ENCODE measurements around the gene NUBPL.

Gene NUBPL

DNA sequence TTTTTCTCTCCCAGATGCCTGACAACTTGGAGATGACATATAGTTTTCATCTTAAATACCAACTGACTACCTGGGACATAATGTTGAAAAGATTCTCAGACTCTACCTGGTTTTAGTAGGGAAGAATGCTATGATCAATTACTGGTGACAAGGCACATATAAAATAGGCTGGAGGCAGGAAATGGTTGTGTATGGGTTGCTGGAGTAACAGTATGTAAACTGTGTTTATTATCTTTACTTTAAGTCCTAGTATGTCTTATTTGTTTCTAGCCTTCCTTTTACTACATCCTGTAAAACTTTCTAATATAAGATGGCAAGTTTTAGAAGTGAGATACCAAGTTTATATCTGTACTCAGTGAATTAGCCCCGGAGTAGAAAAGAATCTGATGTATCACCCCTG lies 98.1 kb downstream of the NUBPL start:
- H3K4me3 ChIP-seq (replicated peaks; ENCODE audit: low read depth, low read length): no peak overlapping the region
- TF ChIP-seq, protein P1, sequence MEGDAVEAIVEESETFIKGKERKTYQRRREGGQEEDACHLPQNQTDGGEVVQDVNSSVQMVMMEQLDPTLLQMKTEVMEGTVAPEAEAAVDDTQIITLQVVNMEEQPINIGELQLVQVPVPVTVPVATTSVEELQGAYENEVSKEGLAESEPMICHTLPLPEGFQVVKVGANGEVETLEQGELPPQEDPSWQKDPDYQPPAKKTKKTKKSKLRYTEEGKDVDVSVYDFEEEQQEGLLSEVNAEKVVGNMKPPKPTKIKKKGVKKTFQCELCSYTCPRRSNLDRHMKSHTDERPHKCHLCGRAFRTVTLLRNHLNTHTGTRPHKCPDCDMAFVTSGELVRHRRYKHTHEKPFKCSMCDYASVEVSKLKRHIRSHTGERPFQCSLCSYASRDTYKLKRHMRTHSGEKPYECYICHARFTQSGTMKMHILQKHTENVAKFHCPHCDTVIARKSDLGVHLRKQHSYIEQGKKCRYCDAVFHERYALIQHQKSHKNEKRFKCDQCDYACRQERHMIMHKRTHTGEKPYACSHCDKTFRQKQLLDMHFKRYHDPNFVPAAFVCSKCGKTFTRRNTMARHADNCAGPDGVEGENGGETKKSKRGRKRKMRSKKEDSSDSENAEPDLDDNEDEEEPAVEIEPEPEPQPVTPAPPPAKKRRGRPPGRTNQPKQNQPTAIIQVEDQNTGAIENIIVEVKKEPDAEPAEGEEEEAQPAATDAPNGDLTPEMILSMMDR (IDR thresholded peaks at IDR 0.05; ENCODE audit: low read depth, low read length, missing control alignments): no peak
- no peak for DNase-seq (ENCODE audit: extremely low read depth, low read depth)

DNA sequence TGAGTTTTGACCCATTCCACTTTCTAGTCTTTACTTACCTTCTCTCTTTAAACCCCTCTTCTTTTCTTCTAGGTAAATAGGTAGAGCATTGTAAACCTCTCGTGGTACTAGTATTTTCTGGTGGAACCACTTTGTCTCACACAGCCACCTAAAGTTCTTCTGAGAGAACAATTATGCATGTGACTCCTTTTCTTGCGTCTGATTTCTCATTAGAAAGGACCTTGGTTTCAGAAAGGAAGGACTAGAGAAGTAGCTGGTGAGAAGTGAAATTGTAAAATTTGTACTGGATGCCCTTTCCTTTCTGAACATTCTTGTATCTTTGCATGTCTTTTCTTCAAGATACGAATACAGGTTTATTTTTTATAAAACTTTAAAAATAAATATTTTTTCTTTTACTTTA lies 99.0 kb downstream of the NUBPL start:
- TF ChIP-seq, protein P1 (IDR thresholded peaks at IDR 0.05; ENCODE audit: low read depth, low read length, missing control alignments): no peak
- no peak for DNase-seq (ENCODE audit: extremely low read depth, low read depth)
- no peak overlapping the region for H3K4me3 ChIP-seq (replicated peaks; ENCODE audit: low read depth, low read length)

DNA sequence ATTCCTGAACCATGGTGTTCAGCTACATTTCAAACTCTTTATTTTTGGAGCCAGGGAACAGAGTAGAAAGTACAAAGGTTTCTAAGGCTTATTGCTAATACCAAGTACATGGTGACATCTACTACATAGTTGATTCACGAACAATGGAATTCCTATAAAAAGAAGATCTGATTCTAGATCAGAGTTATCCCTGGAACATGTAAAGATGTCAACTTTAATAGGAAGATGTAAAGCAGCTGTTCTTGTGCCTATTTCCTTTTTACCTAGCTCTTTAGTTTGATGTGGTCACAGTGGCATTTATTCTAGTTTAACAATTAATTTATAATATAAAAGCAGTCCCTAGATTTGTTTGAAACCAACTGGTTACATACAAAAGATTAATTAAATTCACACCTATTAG lies 99.5 kb downstream of the NUBPL start:
- TF ChIP-seq, protein P1 (IDR thresholded peaks at IDR 0.05; ENCODE audit: low read depth, low read length, missing control alignments): no peak
- DNase-seq (ENCODE audit: extremely low read depth, low read depth): no peak
- H3K4me3 ChIP-seq (replicated peaks; ENCODE audit: low read depth, low read length): no peak overlapping the region

DNA sequence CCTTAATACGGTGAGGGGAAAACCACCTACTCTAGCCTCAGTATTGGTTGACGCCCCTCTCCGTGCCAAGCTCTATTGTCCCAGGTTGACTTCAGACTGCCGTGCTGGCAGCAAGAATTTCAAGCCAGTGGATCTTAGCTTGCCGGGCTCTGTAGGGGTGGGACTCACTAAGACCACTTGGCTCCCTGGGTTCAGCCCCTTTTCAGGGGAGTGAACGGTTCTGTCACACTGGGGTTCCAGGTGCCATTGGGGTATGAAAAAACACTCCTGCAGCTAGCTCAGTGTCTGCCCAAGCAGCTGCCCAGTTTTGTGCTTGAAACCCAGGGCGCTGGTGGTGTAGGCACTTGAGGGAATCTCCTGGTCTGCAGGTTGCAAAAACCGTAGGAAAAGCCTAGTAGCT lies 107.1 kb downstream of the NUBPL start:
- DNase-seq (ENCODE audit: extremely low read depth, low read depth): no peak
- TF ChIP-seq, protein P1 (IDR thresholded peaks at IDR 0.05; ENCODE audit: low read depth, low read length, missing control alignments): no peak
- no peak overlapping the region for H3K4me3 ChIP-seq (replicated peaks; ENCODE audit: low read depth, low read length)

DNA sequence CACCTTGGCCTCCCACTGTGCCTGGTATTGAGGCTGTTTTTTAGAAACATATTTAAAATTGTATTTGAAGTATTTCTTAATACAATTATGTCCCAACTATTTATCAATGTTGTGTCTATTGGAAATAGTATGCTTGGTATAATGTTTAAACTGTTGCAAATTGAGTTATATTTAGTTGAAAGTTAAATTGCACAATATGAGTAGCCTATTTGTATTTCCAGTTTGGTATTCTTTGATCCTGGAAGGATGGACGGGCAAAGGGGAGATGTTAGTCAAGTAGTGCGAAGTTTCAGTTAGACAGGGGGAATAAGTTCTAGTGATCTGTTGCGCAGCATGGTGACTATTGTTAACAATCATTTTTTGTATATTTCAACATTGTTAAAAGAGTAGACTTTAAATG lies 111.5 kb downstream of the NUBPL start:
- DNase-seq (ENCODE audit: extremely low read depth, low read depth): no peak
- TF ChIP-seq, protein P1 (IDR thresholded peaks at IDR 0.05; ENCODE audit: low read depth, low read length, missing control alignments): no peak

DNA sequence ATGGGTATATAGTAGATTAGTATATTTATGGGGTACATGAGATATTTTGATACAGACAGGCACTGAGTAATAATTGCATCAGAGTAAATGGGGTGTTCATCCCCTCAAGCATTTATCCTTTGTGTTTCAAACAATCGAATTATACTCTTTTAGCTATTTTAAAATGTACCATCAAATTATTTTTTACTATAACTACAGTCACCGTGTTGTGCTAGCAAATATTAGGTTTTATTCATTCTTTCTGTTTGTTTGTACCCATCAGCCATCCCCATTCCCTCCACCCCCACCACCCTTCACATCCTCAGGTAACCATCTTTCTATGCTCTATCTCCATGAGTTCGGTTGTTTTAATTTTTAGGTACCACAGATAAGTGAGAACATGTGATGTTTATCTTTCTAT lies 115.8 kb downstream of the NUBPL start:
- H3K4me3 ChIP-seq (replicated peaks; ENCODE audit: low read depth, low read length): no peak overlapping the region
- DNase-seq (ENCODE audit: extremely low read depth, low read depth): no peak
- TF ChIP-seq, protein P1 (IDR thresholded peaks at IDR 0.05; ENCODE audit: low read depth, low read length, missing control alignments): no peak

More for the DNA sequence above, 111.5 kb downstream of the NUBPL start:
- H3K4me3 ChIP-seq (replicated peaks; ENCODE audit: low read depth, low read length): no peak overlapping the region

DNA sequence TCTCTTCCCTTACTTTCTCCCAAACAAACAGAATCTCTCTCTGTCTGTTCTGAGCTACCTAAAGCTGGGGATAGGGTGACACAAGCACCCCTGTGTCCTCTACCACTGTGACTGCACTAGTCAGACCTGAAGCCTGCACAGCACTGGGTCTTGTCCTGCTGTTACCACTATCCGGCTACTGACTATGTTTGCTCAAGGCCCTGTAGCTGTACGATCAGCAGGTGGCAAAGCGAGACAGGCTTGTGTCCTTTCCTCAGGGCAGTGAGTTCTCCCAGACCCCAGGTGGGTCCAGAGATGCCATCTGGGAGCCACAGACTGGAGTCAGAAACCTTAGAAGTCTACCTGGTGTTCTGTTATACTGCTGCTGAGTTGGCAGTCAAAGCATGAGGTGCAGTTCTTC lies 116.4 kb downstream of the NUBPL start:
- no peak overlapping the region for H3K4me3 ChIP-seq (replicated peaks; ENCODE audit: low read depth, low read length)
- DNase-seq (ENCODE audit: extremely low read depth, low read depth): no peak

More for the DNA sequence above, 116.4 kb downstream of the NUBPL start:
- TF ChIP-seq, protein P1 (IDR thresholded peaks at IDR 0.05; ENCODE audit: low read depth, low read length, missing control alignments): no peak
